ENCODE measurements around the gene CCDC88C. TPM values are rescaled to one million over a fixed set of nuclear protein-coding genes. Genes with fewer than 3 reads are reported as not detected.
"Not testable (repeated sequence)": the region's sequence is repeated elsewhere in the genome, so short reads cannot be mapped to it uniquely, and the experiment has no call there.

CCDC88C gene
- total RNA-seq, 2 donors from 2014 or later: 4.0 to 4.4 TPM

DNA sequence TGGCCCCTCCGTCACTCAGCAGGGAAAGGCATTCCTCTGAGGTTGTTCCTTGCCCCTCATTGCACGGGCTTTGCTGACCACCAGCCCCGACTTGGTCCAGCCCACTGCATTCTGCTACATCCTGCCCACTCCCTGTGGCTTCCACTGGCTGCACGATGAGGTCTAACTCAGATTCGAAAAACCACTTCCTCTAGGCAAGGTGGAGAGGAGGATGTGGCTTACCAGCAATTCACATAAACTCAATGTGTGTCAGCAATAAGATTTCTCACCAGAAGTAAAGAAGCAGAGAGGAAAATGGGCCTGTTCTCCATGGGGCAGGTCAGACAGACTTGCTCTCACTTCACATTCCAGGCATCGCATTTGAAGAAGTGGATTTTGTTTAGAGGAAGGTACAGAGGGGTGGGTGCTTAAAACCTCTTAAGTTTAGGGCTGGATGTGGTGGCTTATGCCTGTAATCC, 187.8 kb downstream of the CCDC88C start:
- TF ChIP-seq, protein P1, sequence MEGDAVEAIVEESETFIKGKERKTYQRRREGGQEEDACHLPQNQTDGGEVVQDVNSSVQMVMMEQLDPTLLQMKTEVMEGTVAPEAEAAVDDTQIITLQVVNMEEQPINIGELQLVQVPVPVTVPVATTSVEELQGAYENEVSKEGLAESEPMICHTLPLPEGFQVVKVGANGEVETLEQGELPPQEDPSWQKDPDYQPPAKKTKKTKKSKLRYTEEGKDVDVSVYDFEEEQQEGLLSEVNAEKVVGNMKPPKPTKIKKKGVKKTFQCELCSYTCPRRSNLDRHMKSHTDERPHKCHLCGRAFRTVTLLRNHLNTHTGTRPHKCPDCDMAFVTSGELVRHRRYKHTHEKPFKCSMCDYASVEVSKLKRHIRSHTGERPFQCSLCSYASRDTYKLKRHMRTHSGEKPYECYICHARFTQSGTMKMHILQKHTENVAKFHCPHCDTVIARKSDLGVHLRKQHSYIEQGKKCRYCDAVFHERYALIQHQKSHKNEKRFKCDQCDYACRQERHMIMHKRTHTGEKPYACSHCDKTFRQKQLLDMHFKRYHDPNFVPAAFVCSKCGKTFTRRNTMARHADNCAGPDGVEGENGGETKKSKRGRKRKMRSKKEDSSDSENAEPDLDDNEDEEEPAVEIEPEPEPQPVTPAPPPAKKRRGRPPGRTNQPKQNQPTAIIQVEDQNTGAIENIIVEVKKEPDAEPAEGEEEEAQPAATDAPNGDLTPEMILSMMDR (IDR thresholded peaks at IDR 0.05): no peak
- no peak overlapping the region for H3K27ac ChIP-seq
- peaks cover 18% of the 10 kb centered on the region for H3K36me3 ChIP-seq
- no peak for DNase-seq (ENCODE audit: low spot score)
- no peaks in the 10 kb centered on the region for H3K27me3 ChIP-seq
- no peaks in the 10 kb centered on the region for H3K9me3 ChIP-seq
- no peaks in the 10 kb centered on the region for H3K4me1 ChIP-seq
- no peak overlapping the region for H3K4me3 ChIP-seq

DNA sequence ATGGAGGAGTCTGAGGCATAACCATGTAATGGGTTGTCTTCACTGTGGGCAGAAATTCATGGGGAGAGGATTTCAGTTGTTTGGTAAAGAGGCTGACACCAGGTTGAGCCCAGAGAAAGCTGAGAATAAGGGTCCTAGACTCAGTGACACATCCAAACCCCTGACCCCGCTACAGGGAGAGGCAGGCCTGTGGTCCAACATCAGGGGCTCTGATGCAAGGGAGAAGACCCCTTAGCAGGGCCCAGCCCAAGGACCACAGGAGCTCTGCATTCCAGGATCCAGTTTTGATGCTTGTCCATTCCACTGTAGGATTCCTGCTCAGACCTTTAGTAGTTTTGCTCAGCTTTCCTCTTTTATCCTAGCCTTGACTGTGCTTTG, 188.6 kb downstream of the CCDC88C start:
- no peak overlapping the region for H3K4me3 ChIP-seq
- peaks cover 0 to under 1% of the 10 kb centered on the region in 2 donors for H3K4me1 ChIP-seq
- peaks cover 24% of the 10 kb centered on the region for H3K36me3 ChIP-seq
- DNase-seq (ENCODE audit: low spot score): no peak
- no peak overlapping the region for H3K27ac ChIP-seq
- H3K9me3 ChIP-seq: no peaks in the 10 kb centered on the region
- H3K27me3 ChIP-seq: no peaks in the 10 kb centered on the region
- TF ChIP-seq, protein P1 (IDR thresholded peaks at IDR 0.05): no peak

DNA sequence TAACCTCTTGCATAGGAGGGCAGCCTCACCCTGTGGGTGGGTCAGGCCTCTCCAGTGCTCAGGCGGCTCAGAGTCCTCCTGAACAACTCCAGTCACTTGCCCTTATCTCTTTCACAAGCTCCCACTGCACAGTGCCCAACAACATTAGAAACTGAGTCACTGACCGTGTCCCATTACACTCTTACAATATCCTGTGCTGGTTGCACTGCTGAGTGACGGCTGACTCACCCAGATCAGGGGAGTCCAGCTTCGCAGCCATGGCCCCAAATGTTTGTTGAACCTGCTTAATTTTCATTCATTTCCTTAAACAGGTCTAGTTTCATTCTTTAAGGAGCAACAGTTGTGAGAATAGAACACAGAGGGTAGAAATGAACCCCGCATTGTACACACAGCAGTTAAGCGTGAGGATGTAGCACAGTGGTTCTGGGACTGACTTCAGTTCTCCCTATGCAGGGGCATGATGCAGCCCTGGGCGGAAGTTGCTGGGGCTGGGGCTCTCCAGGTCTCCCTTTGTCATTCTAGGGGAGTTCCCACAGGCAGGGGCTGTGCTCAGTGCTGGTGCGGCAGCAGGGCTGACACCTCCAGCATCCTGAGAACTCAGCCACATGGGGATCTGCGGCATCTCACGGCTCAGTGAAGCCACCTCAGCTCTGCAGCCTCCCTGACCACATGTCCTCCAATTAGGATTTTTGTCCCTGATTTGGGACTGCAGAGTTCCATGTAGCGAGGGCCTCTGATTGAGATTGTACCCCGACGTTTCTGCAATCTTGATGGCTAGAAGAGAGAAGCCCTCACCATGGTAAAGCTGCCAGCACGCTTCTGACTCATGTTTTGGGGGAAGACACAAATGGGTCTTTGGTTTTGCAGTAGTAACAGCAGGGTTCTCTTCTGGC, 189.3 kb downstream of the CCDC88C start:
- Histone ChIP-seq H3K27ac (no peak overlapping the region), H3K4me1 (peaks cover 0 to 7% of the 10 kb centered on the region in 2 donors), H3K27me3 (no peaks in the 10 kb centered on the region), H3K36me3 (peaks cover 24% of the 10 kb centered on the region), H3K4me3 (no peak overlapping the region), H3K9me3 (no peaks in the 10 kb centered on the region)
- no peak for DNase-seq (ENCODE audit: low spot score)
- TF ChIP-seq, protein P1 (IDR thresholded peaks at IDR 0.05): no peak

DNA sequence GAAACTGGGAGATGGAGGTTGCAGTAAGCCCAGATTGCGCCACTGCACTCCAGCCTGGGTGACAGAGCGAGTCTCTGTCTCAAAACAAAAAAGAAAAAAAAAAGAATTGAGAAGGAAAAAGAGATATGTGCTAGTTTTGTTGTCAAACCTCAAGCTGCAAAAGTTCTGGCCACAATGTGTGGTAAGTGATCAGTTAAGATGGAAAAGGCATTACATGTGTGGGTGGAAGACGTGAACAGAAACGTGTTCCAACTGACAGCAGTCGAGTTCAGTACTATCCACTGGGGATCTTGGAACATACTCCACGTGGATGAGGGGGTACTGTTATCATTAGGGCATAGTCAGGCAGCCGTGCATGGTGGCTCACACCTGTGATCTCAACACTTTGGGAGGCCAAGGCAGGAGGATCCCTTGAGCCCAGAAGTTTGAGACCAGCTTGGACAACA, 190.4 kb downstream of the CCDC88C start:
- TF ChIP-seq, protein P1 (IDR thresholded peaks at IDR 0.05): no peak
- Histone ChIP-seq H3K9me3 (no peaks in the 10 kb centered on the region), H3K27me3 (no peaks in the 10 kb centered on the region), H3K4me1 (peaks cover 0 to 17% of the 10 kb centered on the region in 2 donors), H3K27ac (no peak overlapping the region), H3K36me3 (peaks cover 24% of the 10 kb centered on the region), H3K4me3 (no peak overlapping the region)
- no peak for DNase-seq (ENCODE audit: low spot score)

DNA sequence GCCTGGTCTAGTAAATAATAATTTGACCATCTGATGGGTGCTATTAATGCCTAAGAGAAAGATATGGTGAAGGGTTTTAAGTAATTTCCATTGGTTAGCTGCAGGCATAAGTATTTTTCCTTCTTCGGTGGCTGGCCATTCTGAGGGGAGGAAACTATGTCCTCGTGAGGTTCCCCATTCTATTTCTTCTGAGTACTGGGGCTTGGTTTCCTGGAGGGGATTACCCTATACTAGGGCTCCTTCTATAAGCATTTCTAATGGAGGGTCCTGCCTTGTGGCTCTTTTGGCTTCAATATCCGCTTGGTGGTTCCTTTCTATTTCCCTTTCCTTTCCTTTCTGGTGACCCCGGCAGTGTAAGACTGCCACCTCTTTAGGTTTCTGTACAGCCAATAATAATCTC, 191.3 kb downstream of the CCDC88C start:
- Histone ChIP-seq H3K36me3 (peaks cover 24% of the 10 kb centered on the region), H3K4me1 (peaks cover 0 to 17% of the 10 kb centered on the region in 2 donors)
- not testable (repeated sequence) for H3K27ac ChIP-seq; H3K4me3 ChIP-seq; DNase-seq (ENCODE audit: low spot score); H3K9me3 ChIP-seq; H3K27me3 ChIP-seq

DNA sequence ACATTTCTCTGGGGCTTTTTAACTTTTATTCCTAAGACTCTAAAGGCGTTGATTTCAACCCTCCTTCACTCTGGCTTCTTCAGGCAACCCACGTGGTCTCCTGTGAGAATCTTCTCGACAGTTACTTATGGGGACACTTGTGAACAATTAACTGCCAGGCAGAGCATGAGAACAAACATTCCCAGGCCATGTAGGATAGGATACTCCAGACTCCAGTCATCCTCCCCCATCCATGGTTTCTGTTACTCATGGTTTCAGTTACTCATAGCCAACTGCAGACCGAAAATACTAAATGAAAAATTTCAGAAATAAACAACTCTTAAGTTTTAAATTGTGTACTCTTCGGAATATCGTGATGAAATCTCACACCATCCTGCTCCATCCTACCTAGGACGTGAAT, 192.6 kb downstream of the CCDC88C start:
- Histone ChIP-seq H3K36me3 (peaks cover 28% of the 10 kb centered on the region), H3K27ac (no peak overlapping the region), H3K4me1 (peaks cover 0 to 21% of the 10 kb centered on the region in 2 donors), H3K27me3 (no peaks in the 10 kb centered on the region), H3K9me3 (no peaks in the 10 kb centered on the region), H3K4me3 (no peak overlapping the region)
- TF ChIP-seq, protein P1 (IDR thresholded peaks at IDR 0.05): no peak
- no peak for DNase-seq (ENCODE audit: low spot score)

All from right atrium auricular region (tissue), 2 donors.